ENCODE data around the gene TBL3. TPM values are rescaled to one million over a fixed set of nuclear protein-coding genes. Genes with fewer than 3 reads are reported as not detected.

Gene TBL3
- total and polyA plus RNA-seq, 2 of the 8 experiments (the other 6 are each of a cell fraction or from before 2014, with no cell fraction given), result 65.8 to 137 TPM

- TF ChIP-seq RFX5 (IDR thresholded peaks at IDR 0.05; ENCODE audit: borderline replicate concordance, low read depth, low read length), result no peak
- TF ChIP-seq SP1 (IDR thresholded peaks at IDR 0.05; ENCODE audit: low read depth, low read length), result no peak
- TF ChIP-seq PHF8 (conservative IDR thresholded peaks at IDR 0.05; ENCODE audit: low read depth, low read length), result no peak
- no peak for TF ChIP-seq HDAC6 (IDR thresholded peaks at IDR 0.05; ENCODE audit: low read depth, low read length)
- TF ChIP-seq ATF2 (IDR thresholded peaks at IDR 0.05; ENCODE audit: low read length), result no peak; the same call in 1 of the 2 replicates
- TF ChIP-seq CHD7 (IDR thresholded peaks at IDR 0.05; ENCODE audit: insufficient replicate concordance, low read length), result no peak
- TF ChIP-seq NRF1 (IDR thresholded peaks at IDR 0.05; ENCODE audit: low read depth, low read length), result no peak
- TF ChIP-seq TBP (IDR thresholded peaks at IDR 0.05; ENCODE audit: low read depth, low read length), result no peak
These were observed 7.6 kb downstream of the TBL3 start (continued) for GRCh38 chr16:1979271-1980029.

Measured in H1 (cell line).